Activated CD4-positive, alpha-beta T cell treated with anti-CD3 and anti-CD28 coated beads, Interleukin-2, Interleukin-4, amounts not matched to agents 100 ng/mL and 50 ng/mL, durations not matched to agents 16 hours and 8 hours (primary cell): ENCODE measurements around the gene RSU1.

Source experiments
- DNase-seq: peaks from one replicate; pipeline ENCODE4 v3.0.0-alpha.2; 2020; ENCODE audit warnings: low spot score

The RSU1 gene

GRCh38 chr10:16674147-16674703 lies 143.0 kb downstream of the RSU1 start:
- DNase-seq: no peak

- DNase-seq: no peak
These were observed 143.8 kb downstream of the RSU1 start for GRCh38 chr10:16673443-16673842.

DNA sequence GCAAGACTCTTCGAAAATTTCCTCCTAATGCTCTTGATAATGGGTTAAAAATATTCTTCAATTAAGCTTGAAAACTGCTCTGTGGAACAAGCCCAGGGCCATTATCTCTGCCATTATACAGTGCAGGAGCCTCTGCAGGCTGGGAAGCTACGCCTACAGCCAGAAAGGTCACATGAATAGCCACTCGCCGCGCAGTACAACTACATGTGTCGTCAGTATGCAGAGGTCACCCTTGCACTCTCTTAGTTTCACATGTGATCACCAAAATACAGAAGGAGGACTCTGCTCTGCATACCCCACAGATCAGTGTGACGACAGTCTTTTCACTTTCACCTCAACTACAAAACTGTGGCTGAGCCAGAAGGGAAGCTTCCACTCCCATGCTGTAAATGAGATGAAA lies 153.8 kb downstream of the RSU1 start:
- no peak for DNase-seq

DNA sequence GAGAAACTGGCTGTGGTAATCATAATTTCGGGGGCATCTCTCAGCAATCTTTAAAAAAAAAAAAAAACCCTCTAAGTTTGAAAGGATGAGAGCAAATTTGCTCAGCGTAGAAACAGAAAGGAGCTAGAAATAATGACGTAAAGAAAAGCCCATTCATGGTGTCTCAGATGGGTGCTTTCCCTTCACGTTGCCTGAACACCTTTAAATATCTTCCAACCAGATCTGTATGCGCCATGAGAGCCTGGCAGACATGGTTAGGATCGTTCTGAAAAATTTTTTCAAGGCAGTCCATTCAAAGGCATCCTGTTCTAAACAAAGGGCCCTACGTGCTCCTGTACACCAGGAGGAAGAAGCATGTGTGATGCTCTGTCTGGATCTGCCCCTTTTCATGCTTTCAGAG lies 154.3 kb downstream of the RSU1 start:
- DNase-seq: no peak

GRCh38 chr10:16656895-16657294 lies 160.3 kb downstream of the RSU1 start:
- no peak for DNase-seq

- DNase-seq: peak; percentile 56
These were observed 164.0 kb downstream of the RSU1 start for GRCh38 chr10:16653224-16653623.

GRCh38 chr10:16652154-16652553 lies 165.1 kb downstream of the RSU1 start:
- no peak for DNase-seq

- no peak for DNase-seq
These were observed 167.5 kb downstream of the RSU1 start for GRCh38 chr10:16649757-16650156.

DNA sequence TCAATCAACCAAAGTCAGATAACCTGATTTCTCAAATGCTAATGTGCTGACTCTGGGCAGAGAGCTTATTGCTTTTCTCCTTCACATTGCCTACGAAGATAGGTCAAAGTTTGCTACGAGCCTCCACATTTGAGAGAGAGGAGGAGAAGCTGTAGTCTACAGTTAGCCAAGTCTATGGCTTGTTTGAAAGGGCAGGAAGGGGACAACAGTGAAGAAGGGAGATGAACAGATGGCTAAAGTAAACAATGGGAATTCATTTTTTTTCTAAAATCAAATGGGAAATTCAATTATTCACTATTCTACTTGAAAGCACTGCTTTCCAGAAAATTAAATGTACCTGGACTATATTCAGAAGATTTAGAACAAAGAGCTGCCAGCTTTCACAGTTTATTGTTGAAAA lies 168.9 kb downstream of the RSU1 start:
- DNase-seq: no peak

- DNase-seq: peak; percentile 75
These were observed 170.8 kb downstream of the RSU1 start for GRCh38 chr10:16646181-16647059.

GRCh38 chr10:16644146-16644545 lies 173.1 kb downstream of the RSU1 start:
- peak; percentile 44 for DNase-seq

DNA sequence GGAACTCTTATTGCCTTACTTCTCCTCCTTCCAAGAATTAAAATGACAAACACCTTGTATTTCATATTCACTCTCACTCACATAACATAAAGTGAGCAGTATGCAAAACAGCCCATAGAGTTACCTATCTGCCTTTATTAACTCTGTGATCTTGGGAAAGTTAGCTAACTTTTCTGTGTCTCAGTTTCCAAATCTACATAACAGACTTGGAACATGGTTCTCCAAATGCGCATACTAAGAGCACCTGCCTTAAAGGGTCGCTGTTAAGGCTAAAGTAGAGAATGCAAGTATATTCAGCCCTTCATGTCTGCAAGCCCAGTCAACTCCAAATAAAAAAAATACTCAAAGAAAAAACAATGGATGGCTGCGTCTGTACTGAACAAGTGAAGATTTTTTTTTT lies 173.7 kb downstream of the RSU1 start:
- no peak for DNase-seq

DNA sequence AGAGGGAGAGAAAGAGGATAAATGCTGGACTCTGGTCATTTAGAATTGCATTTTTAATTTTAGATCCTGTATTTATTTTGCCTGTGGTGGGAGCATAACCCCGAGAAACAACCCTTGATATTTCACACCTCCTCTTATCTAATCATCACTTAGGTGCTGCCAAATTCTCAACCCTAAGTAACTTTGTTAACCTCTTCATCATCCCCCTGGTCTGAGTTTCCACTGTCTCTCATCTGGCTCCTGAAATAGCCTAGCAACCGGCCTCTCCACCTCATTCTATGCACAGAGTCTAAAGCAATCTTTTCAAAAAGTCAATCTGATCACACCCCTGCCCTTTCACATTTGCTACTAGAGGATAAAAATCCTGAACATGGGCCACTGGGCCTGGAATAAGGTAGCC lies 177.1 kb downstream of the RSU1 start:
- no peak for DNase-seq

- DNase-seq: no peak
These were observed 177.8 kb downstream of the RSU1 start for GRCh38 chr10:16639471-16639870.

DNA sequence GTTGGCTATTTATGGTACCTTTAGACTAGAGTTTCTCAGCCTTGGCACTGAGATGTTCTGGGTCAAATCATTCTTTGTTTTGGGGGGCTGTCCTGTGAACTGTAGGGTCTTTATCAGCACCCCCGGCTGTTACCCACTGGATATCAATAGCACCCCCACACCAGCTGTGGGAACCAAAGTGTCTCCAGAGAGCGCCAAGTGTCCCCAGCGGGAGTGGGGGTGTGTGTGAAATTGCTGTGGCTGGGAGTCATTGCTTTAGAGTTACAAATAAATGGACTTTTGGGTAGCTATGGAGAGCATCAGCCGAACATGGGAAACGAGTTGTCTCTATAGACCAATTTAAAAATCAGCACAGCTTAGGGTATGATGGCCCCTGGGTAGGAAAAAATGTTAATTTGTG lies 184.2 kb downstream of the RSU1 start:
- no peak for DNase-seq

- DNase-seq: no peak
These were observed 190.5 kb downstream of the RSU1 start for GRCh38 chr10:16626697-16627096.

GRCh38 chr10:16612981-16613355 lies 204.3 kb downstream of the RSU1 start:
- no peak for DNase-seq

DNA sequence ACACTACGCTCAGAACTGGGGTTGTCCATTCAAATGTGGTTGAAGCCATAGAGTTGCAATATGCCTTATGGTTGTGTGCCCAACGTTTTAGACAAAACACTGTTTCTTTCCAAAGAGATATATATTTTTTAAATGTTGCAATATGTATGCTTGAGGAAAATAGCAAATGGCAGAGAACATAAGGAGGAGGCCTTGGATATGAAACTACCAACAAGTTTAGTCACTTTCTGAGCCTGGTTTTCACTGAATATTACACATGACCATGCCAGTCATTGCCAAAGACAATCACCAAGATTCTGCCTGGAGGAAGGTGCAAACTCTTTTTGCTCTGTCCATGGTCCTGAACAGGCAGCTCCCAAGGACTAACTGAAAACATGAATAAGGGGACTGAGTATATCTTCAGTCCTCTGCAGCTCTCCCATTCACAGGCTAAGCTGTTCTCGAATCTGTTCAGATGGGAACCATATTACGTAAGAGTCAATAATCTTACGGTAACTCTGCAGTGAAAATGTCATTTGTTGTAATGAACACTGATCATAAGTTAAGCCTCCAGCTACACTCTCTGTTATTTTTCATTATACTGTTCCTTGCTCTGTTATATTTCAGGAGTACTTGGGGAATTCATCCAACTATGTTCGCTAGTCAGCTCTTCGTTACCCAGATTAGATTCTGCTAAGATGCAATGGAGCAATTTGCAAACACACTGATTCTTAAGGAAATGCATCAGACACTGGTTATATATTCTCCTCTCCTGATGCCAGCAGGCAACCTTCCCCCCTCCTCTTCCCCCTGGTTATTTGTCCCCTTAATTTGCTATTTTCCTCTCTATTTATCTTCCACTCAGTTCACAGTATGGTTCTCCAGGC lies 204.9 kb downstream of the RSU1 start:
- peak; percentile 21 for DNase-seq

- DNase-seq: no peak
These were observed 206.2 kb downstream of the RSU1 start for GRCh38 chr10:16611037-16611436.

- DNase-seq: no peak
These were observed 208.0 kb downstream of the RSU1 start for GRCh38 chr10:16609211-16609610.

DNA sequence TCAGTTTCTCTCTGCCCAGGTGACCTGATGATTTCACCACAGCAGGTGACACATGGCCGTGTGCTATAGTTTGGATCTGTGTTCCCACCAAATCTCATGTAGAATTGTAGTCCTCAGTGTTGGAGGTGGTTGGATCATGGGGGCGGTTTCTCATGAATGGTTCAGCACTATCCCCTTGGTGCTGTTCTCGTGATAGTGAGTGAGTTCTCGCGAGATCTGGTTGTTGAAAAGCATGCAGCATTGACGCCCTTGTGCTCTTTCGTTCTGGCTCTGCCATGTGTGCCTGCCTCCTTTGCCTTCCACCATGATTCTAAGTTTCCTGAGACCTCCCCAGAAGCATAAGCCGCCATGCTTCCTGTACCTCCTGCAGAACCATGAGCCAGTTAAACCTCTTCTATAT lies 210.3 kb downstream of the RSU1 start:
- no peak for DNase-seq

DNA sequence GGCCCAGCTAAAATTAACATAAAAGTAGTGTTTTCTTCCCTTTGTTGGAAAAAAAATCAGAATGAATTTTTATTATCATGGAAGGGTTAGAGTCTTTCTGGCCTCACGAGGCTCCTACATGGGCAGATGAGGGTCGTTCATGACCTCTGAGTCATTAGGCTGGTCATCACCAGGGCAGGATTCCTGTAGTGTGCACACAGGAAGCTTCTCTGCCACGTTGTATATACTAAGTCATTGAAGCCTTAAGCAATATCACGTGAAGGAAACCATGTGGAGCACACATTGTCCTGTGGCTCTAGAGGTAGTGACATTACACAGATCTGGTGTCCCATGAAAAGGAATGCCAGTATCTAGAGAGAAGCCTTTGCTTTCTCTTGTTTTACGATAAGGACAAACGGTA lies 210.8 kb downstream of the RSU1 start:
- no peak for DNase-seq

GRCh38 chr10:16603308-16603707 lies 213.9 kb downstream of the RSU1 start:
- no peak for DNase-seq
